Measurements from ENCODE around the gene NR1H2. TPM values are rescaled to one million over a fixed set of nuclear protein-coding genes. Genes with fewer than 3 reads are reported as not detected.

The NR1H2 gene
- total RNA-seq, 1 experiment from 2014 or later: 40.3 TPM

DNA sequence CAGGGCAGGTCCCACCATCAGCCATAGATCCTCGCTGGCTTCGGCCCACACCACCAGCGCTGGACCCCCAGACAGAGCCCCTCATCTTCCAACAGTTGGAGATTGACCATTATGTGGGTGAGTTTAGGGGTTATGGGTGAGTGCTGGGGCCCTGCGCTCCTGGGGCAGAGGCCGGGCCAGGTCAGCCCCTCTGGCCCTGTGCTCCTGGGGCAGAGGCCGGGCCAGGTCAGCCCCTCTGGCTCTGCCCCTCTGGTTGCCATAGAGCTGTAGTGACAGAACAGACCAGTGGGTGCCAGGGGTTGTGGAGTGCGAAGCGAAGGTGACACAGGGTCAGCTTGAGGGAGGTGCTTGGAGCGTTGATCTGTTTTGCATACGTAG is 23.1 kb downstream of the NR1H2 start:
- no peak overlapping the region for H3K4me2 ChIP-seq (ENCODE audit: low read length)
- no peak for DNase-seq (ENCODE audit: low read depth, low spot score)
- H3K4me3 ChIP-seq (replicated peaks in 1 of 2; ENCODE audit: low read depth in 1 of 2, low read length in 2 of 2): no peak overlapping the region
- intact Hi-C loops (cut with micrococcal nuclease): no loop called here
- H3K4me1 ChIP-seq (ENCODE audit: control insufficient read depth in 1 of 2, insufficient read depth in 2 of 2, low read length in 2 of 2): no peaks in the 10 kb centered on the region
- H2AFZ ChIP-seq (ENCODE audit: low read depth, low read length, poor library complexity, severe bottlenecking): no peak overlapping the region
- H3K9me2 ChIP-seq (ENCODE audit: insufficient read depth): no peaks in the 10 kb centered on the region
- ChIA-PET CTCF (no interaction called here), POLR2A (no interaction called here), RAD21 (ENCODE audit: low non-redundant PET in 1 of 2, low total read pairs in 2 of 2, uncharacterized antibody in 2 of 2, unreplicated experiment in 2 of 2) (no interaction called here)
- TF ChIP-seq EZH2phosphoT487 (IDR thresholded peaks at IDR 0.05; ENCODE audit: borderline replicate concordance) (no peak), ELF1 (IDR thresholded peaks at IDR 0.05; ENCODE audit: borderline replicate concordance, low read depth) (no peak), TCF7L2 (IDR thresholded peaks at IDR 0.05; ENCODE audit: borderline replicate concordance, extremely low read depth, insufficient read depth, insufficient read length) (no peak), SRF (IDR thresholded peaks at IDR 0.05; ENCODE audit: low read depth) (no peak), RAD21 (IDR thresholded peaks at IDR 0.05; ENCODE audit: low read depth) (no peak), ZNF274 (IDR thresholded peaks at IDR 0.05; ENCODE audit: low read depth, low read length) (no peak), CBX3 (IDR thresholded peaks at IDR 0.05; ENCODE audit: low read depth) (no peak), FOSL1 (IDR thresholded peaks at IDR 0.05; ENCODE audit: low read depth) (no peak), EGR1 (IDR thresholded peaks at IDR 0.05; ENCODE audit: low read depth) (no peak), ZFX (IDR thresholded peaks at IDR 0.05) (no peak), YY1 (IDR thresholded peaks at IDR 0.05; ENCODE audit: extremely low read depth, insufficient replicate concordance, low read depth, low read length) (no peak), CEBPB (IDR thresholded peaks at IDR 0.05; ENCODE audit: low read depth) (no peak), SIN3A (IDR thresholded peaks at IDR 0.05; ENCODE audit: low read depth) (no peak), SP1 (IDR thresholded peaks at IDR 0.05; ENCODE audit: low read depth) (no peak)
- TF ChIP-seq, protein P1, sequence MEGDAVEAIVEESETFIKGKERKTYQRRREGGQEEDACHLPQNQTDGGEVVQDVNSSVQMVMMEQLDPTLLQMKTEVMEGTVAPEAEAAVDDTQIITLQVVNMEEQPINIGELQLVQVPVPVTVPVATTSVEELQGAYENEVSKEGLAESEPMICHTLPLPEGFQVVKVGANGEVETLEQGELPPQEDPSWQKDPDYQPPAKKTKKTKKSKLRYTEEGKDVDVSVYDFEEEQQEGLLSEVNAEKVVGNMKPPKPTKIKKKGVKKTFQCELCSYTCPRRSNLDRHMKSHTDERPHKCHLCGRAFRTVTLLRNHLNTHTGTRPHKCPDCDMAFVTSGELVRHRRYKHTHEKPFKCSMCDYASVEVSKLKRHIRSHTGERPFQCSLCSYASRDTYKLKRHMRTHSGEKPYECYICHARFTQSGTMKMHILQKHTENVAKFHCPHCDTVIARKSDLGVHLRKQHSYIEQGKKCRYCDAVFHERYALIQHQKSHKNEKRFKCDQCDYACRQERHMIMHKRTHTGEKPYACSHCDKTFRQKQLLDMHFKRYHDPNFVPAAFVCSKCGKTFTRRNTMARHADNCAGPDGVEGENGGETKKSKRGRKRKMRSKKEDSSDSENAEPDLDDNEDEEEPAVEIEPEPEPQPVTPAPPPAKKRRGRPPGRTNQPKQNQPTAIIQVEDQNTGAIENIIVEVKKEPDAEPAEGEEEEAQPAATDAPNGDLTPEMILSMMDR (IDR thresholded peaks at IDR 0.05 in 2 of 3, conservative IDR thresholded peaks at IDR 0.05 in 1 of 3; ENCODE audit: borderline replicate concordance in 1 of 3, insufficient read depth in 1 of 3, low read depth in 2 of 3, low read length in 2 of 3): no peak
- TF ChIP-seq, protein P2, sequence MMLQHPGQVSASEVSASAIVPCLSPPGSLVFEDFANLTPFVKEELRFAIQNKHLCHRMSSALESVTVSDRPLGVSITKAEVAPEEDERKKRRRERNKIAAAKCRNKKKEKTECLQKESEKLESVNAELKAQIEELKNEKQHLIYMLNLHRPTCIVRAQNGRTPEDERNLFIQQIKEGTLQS (IDR thresholded peaks at IDR 0.05): no peak
- TF ChIP-seq, protein P3, sequence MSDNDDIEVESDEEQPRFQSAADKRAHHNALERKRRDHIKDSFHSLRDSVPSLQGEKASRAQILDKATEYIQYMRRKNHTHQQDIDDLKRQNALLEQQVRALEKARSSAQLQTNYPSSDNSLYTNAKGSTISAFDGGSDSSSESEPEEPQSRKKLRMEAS (IDR thresholded peaks at IDR 0.05): no peak
- TF ChIP-seq, protein P4, sequence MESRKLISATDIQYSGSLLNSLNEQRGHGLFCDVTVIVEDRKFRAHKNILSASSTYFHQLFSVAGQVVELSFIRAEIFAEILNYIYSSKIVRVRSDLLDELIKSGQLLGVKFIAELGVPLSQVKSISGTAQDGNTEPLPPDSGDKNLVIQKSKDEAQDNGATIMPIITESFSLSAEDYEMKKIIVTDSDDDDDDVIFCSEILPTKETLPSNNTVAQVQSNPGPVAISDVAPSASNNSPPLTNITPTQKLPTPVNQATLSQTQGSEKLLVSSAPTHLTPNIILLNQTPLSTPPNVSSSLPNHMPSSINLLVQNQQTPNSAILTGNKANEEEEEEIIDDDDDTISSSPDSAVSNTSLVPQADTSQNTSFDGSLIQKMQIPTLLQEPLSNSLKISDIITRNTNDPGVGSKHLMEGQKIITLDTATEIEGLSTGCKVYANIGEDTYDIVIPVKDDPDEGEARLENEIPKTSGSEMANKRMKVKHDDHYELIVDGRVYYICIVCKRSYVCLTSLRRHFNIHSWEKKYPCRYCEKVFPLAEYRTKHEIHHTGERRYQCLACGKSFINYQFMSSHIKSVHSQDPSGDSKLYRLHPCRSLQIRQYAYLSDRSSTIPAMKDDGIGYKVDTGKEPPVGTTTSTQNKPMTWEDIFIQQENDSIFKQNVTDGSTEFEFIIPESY (IDR thresholded peaks at IDR 0.05; ENCODE audit: extremely low read depth, insufficient replicate concordance, low read length): no peak
- H3K27me3 ChIP-seq (ENCODE audit: insufficient read depth, low read length): no peaks in the 10 kb centered on the region
- H4K20me1 ChIP-seq (ENCODE audit: insufficient read depth): no peaks in the 10 kb centered on the region
- H3K9ac ChIP-seq (ENCODE audit: low read length): no peak overlapping the region
- peaks cover 39% of the 10 kb centered on the region for H3K79me2 ChIP-seq (ENCODE audit: insufficient read depth, low read length)
- no peak for ATAC-seq
- peaks cover 3 to 28% of the 10 kb centered on the region in 2 experiments; a peak in 1 of 4 replicates for H3K36me3 ChIP-seq (ENCODE audit: control insufficient read depth in 1 of 2, insufficient read depth in 2 of 2, low read length in 2 of 2)
- no TSS peak for BruUV-seq (replicated peaks)
- no peaks in the 10 kb centered on the region for H3K9me3 ChIP-seq (ENCODE audit: control insufficient read depth in 1 of 2, insufficient read depth in 1 of 2, low read depth in 1 of 2, low read length in 2 of 2)
- no peak overlapping the region for H3K27ac ChIP-seq (ENCODE audit: low read depth, low read length)
